Raji (cell line): ENCODE results near the gene BCR.

Experiments
- POLR2A ChIP-seq: IDR thresholded peaks from 2 replicates; pipeline ENCODE4 v1.6.1; 2011; ENCODE audit warnings: low read depth, low read length, control low read depth; ENCODE audit not compliant: insufficient read depth

BCR gene

GRCh38 chr22:23276656-23277582, 96.6 kb downstream of the BCR start:
- no peak for TF ChIP-seq POLR2A

- TF ChIP-seq POLR2A, result no peak
Measured at GRCh38 chr22:23277583-23278295, 97.4 kb downstream of the BCR start.

- no peak for TF ChIP-seq POLR2A
Measured at GRCh38 chr22:23278883-23279675, 98.8 kb downstream of the BCR start.

- no peak for TF ChIP-seq POLR2A
Measured at GRCh38 chr22:23279781-23280180, 99.5 kb downstream of the BCR start.

GRCh38 chr22:23280356-23281052, 100.2 kb downstream of the BCR start:
- TF ChIP-seq POLR2A, result no peak

GRCh38 chr22:23281053-23281405, 100.7 kb downstream of the BCR start:
- no peak for TF ChIP-seq POLR2A

- TF ChIP-seq POLR2A, result no peak
Measured at GRCh38 chr22:23281406-23282088, 101.2 kb downstream of the BCR start.

- TF ChIP-seq POLR2A, result no peak
Measured at GRCh38 chr22:23282089-23282501, 101.8 kb downstream of the BCR start.

- TF ChIP-seq POLR2A, result no peak
Measured at GRCh38 chr22:23282516-23282915, 102.2 kb downstream of the BCR start.

- TF ChIP-seq POLR2A, result no peak
Measured at GRCh38 chr22:23282986-23283385, 102.7 kb downstream of the BCR start.

GRCh38 chr22:23283591-23284503, 103.5 kb downstream of the BCR start:
- TF ChIP-seq POLR2A, result no peak

- no peak for TF ChIP-seq POLR2A
Measured at GRCh38 chr22:23284504-23285033, 104.3 kb downstream of the BCR start.

GRCh38 chr22:23285236-23285635, 104.9 kb downstream of the BCR start:
- no peak for TF ChIP-seq POLR2A
